CD4-positive, alpha-beta T cell treated with Interleukin-2 at 100 ng/mL for 4 hours (primary cell): Measurements from ENCODE around the gene ADAMTS12.

Source experiments
- DNase-seq: peaks from one replicate; pipeline ENCODE4 v3.0.0-alpha.2; 2020; ENCODE audit warnings: low spot score

ADAMTS12 gene

GRCh38 chr5:33755231-33755630, 136.6 kb downstream of the ADAMTS12 start:
- no peak for DNase-seq

- DNase-seq = no peak
Observed at GRCh38 chr5:33753704-33754103, 138.1 kb downstream of the ADAMTS12 start.

- DNase-seq = no peak
Observed at GRCh38 chr5:33748754-33749153, 143.0 kb downstream of the ADAMTS12 start.

GRCh38 chr5:33745101-33745770, 146.6 kb downstream of the ADAMTS12 start:
- no peak for DNase-seq

GRCh38 chr5:33743099-33743498, 148.7 kb downstream of the ADAMTS12 start:
- no peak for DNase-seq

- DNase-seq = no peak
Observed at GRCh38 chr5:33742181-33742580, 149.6 kb downstream of the ADAMTS12 start.

- no peak for DNase-seq
Observed at GRCh38 chr5:33738967-33739366, 152.8 kb downstream of the ADAMTS12 start.

- DNase-seq = no peak
Observed at GRCh38 chr5:33738097-33738496, 153.7 kb downstream of the ADAMTS12 start.

GRCh38 chr5:33737697-33738096, 154.1 kb downstream of the ADAMTS12 start:
- no peak for DNase-seq

- no peak for DNase-seq
Observed at GRCh38 chr5:33737284-33737683, 154.5 kb downstream of the ADAMTS12 start.

- DNase-seq = no peak
Observed at GRCh38 chr5:33736510-33736909, 155.3 kb downstream of the ADAMTS12 start.

GRCh38 chr5:33735072-33735471, 156.7 kb downstream of the ADAMTS12 start:
- no peak for DNase-seq

GRCh38 chr5:33734537-33734936, 157.3 kb downstream of the ADAMTS12 start:
- no peak for DNase-seq

GRCh38 chr5:33733225-33733624, 158.6 kb downstream of the ADAMTS12 start:
- DNase-seq = no peak

- DNase-seq = no peak
Observed at GRCh38 chr5:33726422-33727165, 165.2 kb downstream of the ADAMTS12 start.

- DNase-seq = no peak
Observed at GRCh38 chr5:33725806-33726205, 166.0 kb downstream of the ADAMTS12 start.

GRCh38 chr5:33721491-33722200, 170.1 kb downstream of the ADAMTS12 start:
- no peak for DNase-seq

- no peak for DNase-seq
Observed at GRCh38 chr5:33720176-33720575, 171.6 kb downstream of the ADAMTS12 start.

GRCh38 chr5:33719769-33720168, 172.0 kb downstream of the ADAMTS12 start:
- no peak for DNase-seq

- DNase-seq = no peak
Observed at GRCh38 chr5:33715661-33716060, 176.1 kb downstream of the ADAMTS12 start.

GRCh38 chr5:33713136-33713765, 178.5 kb downstream of the ADAMTS12 start:
- DNase-seq = no peak

- no peak for DNase-seq
Observed at GRCh38 chr5:33712664-33713063, 179.1 kb downstream of the ADAMTS12 start.
